ENCODE measurements around the gene CRTAC1.

Gene CRTAC1

DNA sequence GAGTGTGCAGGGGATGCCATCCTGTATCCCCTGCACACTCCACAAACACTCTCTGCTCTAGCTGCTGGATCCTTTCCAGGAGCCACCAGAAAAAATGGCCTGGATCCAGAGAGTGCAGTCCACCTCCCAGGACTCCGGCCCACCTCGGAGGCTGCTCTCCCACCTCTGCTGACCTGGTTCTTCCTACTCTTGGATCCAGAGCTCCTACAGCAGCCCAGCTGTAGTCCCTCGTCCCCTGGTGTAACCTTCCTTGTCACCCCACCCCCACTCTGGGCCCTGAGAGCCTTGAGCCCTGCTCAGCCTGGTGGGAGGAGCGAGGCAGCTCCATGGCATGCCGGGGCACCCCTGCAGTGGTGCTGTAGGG is 126.4 kb downstream of the CRTAC1 start:
- no peak overlapping the region for H3K4me3 ChIP-seq (ENCODE audit: low read depth, low read length)
- H3K9me3 ChIP-seq (ENCODE audit: control insufficient read depth, insufficient read depth, low read length), result no peaks in the 10 kb centered on the region
- no peaks in the 10 kb centered on the region for H3K4me1 ChIP-seq (ENCODE audit: control insufficient read depth, insufficient read depth, low read length)
- H3K9ac ChIP-seq (ENCODE audit: low read depth, low read length), result no peak overlapping the region
- no peaks in the 10 kb centered on the region for H3K36me3 ChIP-seq (ENCODE audit: control insufficient read depth, insufficient read depth, low read length)
- H3K27me3 ChIP-seq (ENCODE audit: control insufficient read depth, insufficient read depth, low read length), result no peaks in the 10 kb centered on the region

- no peaks in the 10 kb centered on the region for H3K4me1 ChIP-seq (ENCODE audit: control insufficient read depth, insufficient read depth, low read length)
- no peak overlapping the region for H3K4me3 ChIP-seq (ENCODE audit: low read depth, low read length)
These were observed 127.0 kb downstream of the CRTAC1 start for GRCh38 chr10:97903128-97904017.

GRCh38 chr10:97901381-97901780 is 129.0 kb downstream of the CRTAC1 start:
- no peaks in the 10 kb centered on the region for H3K4me1 ChIP-seq (ENCODE audit: control insufficient read depth, insufficient read depth, low read length)
- H3K27me3 ChIP-seq (ENCODE audit: control insufficient read depth, insufficient read depth, low read length), result no peaks in the 10 kb centered on the region
- H3K36me3 ChIP-seq (ENCODE audit: control insufficient read depth, insufficient read depth, low read length), result no peaks in the 10 kb centered on the region
- H3K9ac ChIP-seq (ENCODE audit: low read depth, low read length), result no peak overlapping the region
- H3K9me3 ChIP-seq (ENCODE audit: control insufficient read depth, insufficient read depth, low read length), result no peaks in the 10 kb centered on the region
- H3K4me3 ChIP-seq (ENCODE audit: low read depth, low read length), result no peak overlapping the region

More at GRCh38 chr10:97903128-97904017, 127.0 kb downstream of the CRTAC1 start:
- Histone ChIP-seq H3K9ac (ENCODE audit: low read depth, low read length) (no peak overlapping the region), H3K9me3 (ENCODE audit: control insufficient read depth, insufficient read depth, low read length) (no peaks in the 10 kb centered on the region), H3K36me3 (ENCODE audit: control insufficient read depth, insufficient read depth, low read length) (no peaks in the 10 kb centered on the region), H3K27me3 (ENCODE audit: control insufficient read depth, insufficient read depth, low read length) (no peaks in the 10 kb centered on the region)

GRCh38 chr10:97898429-97898828 is 132.0 kb downstream of the CRTAC1 start:
- Histone ChIP-seq H3K27me3 (ENCODE audit: control insufficient read depth, insufficient read depth, low read length) (no peaks in the 10 kb centered on the region), H3K9me3 (ENCODE audit: control insufficient read depth, insufficient read depth, low read length) (no peaks in the 10 kb centered on the region), H3K36me3 (ENCODE audit: control insufficient read depth, insufficient read depth, low read length) (no peaks in the 10 kb centered on the region), H3K4me1 (ENCODE audit: control insufficient read depth, insufficient read depth, low read length) (no peaks in the 10 kb centered on the region), H3K4me3 (ENCODE audit: low read depth, low read length) (no peak overlapping the region), H3K9ac (ENCODE audit: low read depth, low read length) (no peak overlapping the region)

GRCh38 chr10:97896756-97897358 is 133.6 kb downstream of the CRTAC1 start:
- Histone ChIP-seq H3K9ac (ENCODE audit: low read depth, low read length) (no peak overlapping the region), H3K27me3 (ENCODE audit: control insufficient read depth, insufficient read depth, low read length) (no peaks in the 10 kb centered on the region), H3K4me1 (ENCODE audit: control insufficient read depth, insufficient read depth, low read length) (no peaks in the 10 kb centered on the region), H3K4me3 (ENCODE audit: low read depth, low read length) (no peak overlapping the region), H3K9me3 (ENCODE audit: control insufficient read depth, insufficient read depth, low read length) (no peaks in the 10 kb centered on the region), H3K36me3 (ENCODE audit: control insufficient read depth, insufficient read depth, low read length) (no peaks in the 10 kb centered on the region)

DNA sequence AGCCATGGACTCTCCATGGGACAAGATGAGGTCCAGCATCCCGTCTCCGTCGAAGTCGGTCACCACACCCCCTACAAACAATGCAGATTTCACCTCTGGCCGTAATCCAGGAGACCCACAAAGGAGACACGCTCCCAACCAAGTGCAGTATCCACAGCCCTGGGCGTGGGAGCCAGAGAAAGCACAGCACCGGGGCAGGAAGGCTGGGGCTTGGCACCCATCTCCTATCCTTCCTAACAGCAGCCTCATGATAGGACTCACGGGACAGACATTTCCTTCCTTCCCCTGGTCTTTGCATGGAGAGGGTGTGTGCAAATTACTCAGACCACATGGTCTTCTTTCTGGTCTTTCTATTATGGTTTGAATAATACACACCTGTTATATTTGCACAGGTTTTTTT is 134.5 kb downstream of the CRTAC1 start:
- no peaks in the 10 kb centered on the region for H3K4me1 ChIP-seq (ENCODE audit: control insufficient read depth, insufficient read depth, low read length)
- no peaks in the 10 kb centered on the region for H3K36me3 ChIP-seq (ENCODE audit: control insufficient read depth, insufficient read depth, low read length)
- no peaks in the 10 kb centered on the region for H3K9me3 ChIP-seq (ENCODE audit: control insufficient read depth, insufficient read depth, low read length)
- H3K4me3 ChIP-seq (ENCODE audit: low read depth, low read length), result no peak overlapping the region
- H3K9ac ChIP-seq (ENCODE audit: low read depth, low read length), result no peak overlapping the region
- no peaks in the 10 kb centered on the region for H3K27me3 ChIP-seq (ENCODE audit: control insufficient read depth, insufficient read depth, low read length)

GRCh38 chr10:97895084-97895483 is 135.3 kb downstream of the CRTAC1 start:
- Histone ChIP-seq H3K4me3 (ENCODE audit: low read depth, low read length) (no peak overlapping the region), H3K9ac (ENCODE audit: low read depth, low read length) (no peak overlapping the region), H3K4me1 (ENCODE audit: control insufficient read depth, insufficient read depth, low read length) (no peaks in the 10 kb centered on the region), H3K9me3 (ENCODE audit: control insufficient read depth, insufficient read depth, low read length) (no peaks in the 10 kb centered on the region), H3K36me3 (ENCODE audit: control insufficient read depth, insufficient read depth, low read length) (no peaks in the 10 kb centered on the region), H3K27me3 (ENCODE audit: control insufficient read depth, insufficient read depth, low read length) (no peaks in the 10 kb centered on the region)

DNA sequence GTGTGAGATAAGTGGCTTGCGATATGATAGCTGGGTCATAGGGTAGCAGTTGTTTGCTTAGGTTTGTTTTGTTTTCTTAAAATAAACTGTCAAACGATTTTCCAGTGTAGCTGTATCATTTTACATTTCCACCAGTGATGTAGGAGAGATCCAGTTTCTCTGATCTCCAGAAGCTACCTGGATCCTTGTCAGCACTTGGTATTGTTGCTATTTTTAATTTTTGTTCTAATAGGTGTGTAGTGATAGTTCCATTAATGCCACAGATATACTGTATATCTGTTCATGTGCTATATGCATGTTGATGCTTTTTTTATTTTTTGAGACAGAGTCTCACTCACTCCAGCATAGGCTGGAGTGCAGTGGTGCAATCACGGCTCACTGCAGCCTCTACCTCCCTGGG is 136.3 kb downstream of the CRTAC1 start:
- H3K9me3 ChIP-seq (ENCODE audit: control insufficient read depth, insufficient read depth, low read length), result no peaks in the 10 kb centered on the region
- H3K27me3 ChIP-seq (ENCODE audit: control insufficient read depth, insufficient read depth, low read length), result no peaks in the 10 kb centered on the region
- no peak overlapping the region for H3K4me3 ChIP-seq (ENCODE audit: low read depth, low read length)
- no peaks in the 10 kb centered on the region for H3K36me3 ChIP-seq (ENCODE audit: control insufficient read depth, insufficient read depth, low read length)
- peaks cover 9% of the 10 kb centered on the region for H3K4me1 ChIP-seq (ENCODE audit: control insufficient read depth, insufficient read depth, low read length)
- H3K9ac ChIP-seq (ENCODE audit: low read depth, low read length), result no peak overlapping the region

GRCh38 chr10:97892939-97893338 is 137.5 kb downstream of the CRTAC1 start:
- Histone ChIP-seq H3K36me3 (ENCODE audit: control insufficient read depth, insufficient read depth, low read length) (no peaks in the 10 kb centered on the region), H3K27me3 (ENCODE audit: control insufficient read depth, insufficient read depth, low read length) (no peaks in the 10 kb centered on the region), H3K9me3 (ENCODE audit: control insufficient read depth, insufficient read depth, low read length) (no peaks in the 10 kb centered on the region), H3K4me1 (ENCODE audit: control insufficient read depth, insufficient read depth, low read length) (peaks cover 15% of the 10 kb centered on the region), H3K4me3 (ENCODE audit: low read depth, low read length) (no peak overlapping the region), H3K9ac (ENCODE audit: low read depth, low read length) (no peak overlapping the region)

GRCh38 chr10:97892506-97892905 is 137.9 kb downstream of the CRTAC1 start:
- no peaks in the 10 kb centered on the region for H3K27me3 ChIP-seq (ENCODE audit: control insufficient read depth, insufficient read depth, low read length)
- peaks cover 15% of the 10 kb centered on the region for H3K4me1 ChIP-seq (ENCODE audit: control insufficient read depth, insufficient read depth, low read length)
- H3K36me3 ChIP-seq (ENCODE audit: control insufficient read depth, insufficient read depth, low read length), result no peaks in the 10 kb centered on the region
- no peak overlapping the region for H3K4me3 ChIP-seq (ENCODE audit: low read depth, low read length)
- no peak overlapping the region for H3K9ac ChIP-seq (ENCODE audit: low read depth, low read length)
- H3K9me3 ChIP-seq (ENCODE audit: control insufficient read depth, insufficient read depth, low read length), result no peaks in the 10 kb centered on the region

DNA sequence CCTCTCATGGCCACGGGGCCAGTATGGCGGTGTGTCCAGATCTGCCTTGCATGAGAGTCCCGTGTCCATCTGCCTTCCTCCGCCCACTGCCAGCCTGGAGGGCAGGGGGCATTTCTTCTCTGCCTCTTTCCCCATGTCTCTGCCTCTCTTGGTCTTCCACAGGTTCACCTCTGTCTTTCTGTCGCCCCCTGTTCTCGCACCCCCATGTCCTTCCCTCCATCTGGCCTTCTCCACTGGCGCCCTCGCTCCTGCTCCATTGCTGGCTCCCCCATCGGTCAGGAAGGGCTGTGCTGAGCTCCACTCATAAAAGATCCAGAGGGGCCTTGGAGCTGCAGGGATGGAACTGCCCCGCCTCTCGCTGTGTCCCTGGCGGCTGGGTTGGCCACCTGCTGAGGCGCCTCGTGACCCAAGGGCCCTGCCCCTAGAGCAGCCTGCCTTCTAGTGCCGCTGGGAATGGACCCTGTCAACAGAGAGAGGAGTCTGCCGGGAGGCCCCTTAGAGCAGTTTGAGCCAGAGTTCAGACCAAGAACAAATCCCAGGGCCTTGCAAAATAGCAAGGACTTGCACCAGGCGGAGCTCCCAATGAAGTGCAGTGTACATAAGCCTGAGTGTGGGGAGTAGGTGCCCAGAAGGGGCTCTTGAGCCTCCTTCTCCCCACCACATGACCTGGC is 138.8 kb downstream of the CRTAC1 start:
- Histone ChIP-seq H3K36me3 (ENCODE audit: control insufficient read depth, insufficient read depth, low read length) (no peaks in the 10 kb centered on the region), H3K4me3 (ENCODE audit: low read depth, low read length) (no peak overlapping the region), H3K4me1 (ENCODE audit: control insufficient read depth, insufficient read depth, low read length) (peaks cover 15% of the 10 kb centered on the region), H3K27me3 (ENCODE audit: control insufficient read depth, insufficient read depth, low read length) (no peaks in the 10 kb centered on the region), H3K9ac (ENCODE audit: low read depth, low read length) (no peak overlapping the region), H3K9me3 (ENCODE audit: control insufficient read depth, insufficient read depth, low read length) (no peaks in the 10 kb centered on the region)
